HUES48 (cell line): ENCODE results near the gene GRIK4.

Source experiments
- H3K27ac ChIP-seq: one replicate; pipeline ENCODE4 v1.7.0; 2013; ENCODE audit warnings: low read depth, low read length, inconsistent platforms
- H3K27me3 ChIP-seq: 2 replicates; pipeline ENCODE4 v1.6.1; 2013; ENCODE audit warnings: mild to moderate bottlenecking, low read length; ENCODE audit not compliant: control insufficient read depth, insufficient read depth
- H3K36me3 ChIP-seq: 2 replicates; pipeline ENCODE4 v1.6.1; 2013; ENCODE audit warnings: low read length; ENCODE audit not compliant: control insufficient read depth, insufficient read depth
- H3K4me1 ChIP-seq: 2 replicates; pipeline ENCODE4 v1.6.1; 2013; ENCODE audit warnings: mild to moderate bottlenecking, low read length; ENCODE audit not compliant: control insufficient read depth, insufficient read depth
- H3K4me3 ChIP-seq: 2 replicates; pipeline ENCODE4 v1.5.1; 2013; ENCODE audit warnings: mild to moderate bottlenecking, low read depth, low read length
- H3K9ac ChIP-seq: 2 replicates; pipeline ENCODE4 v1.6.1; 2013; ENCODE audit warnings: mild to moderate bottlenecking, low read depth, low read length, moderate library complexity
- H3K9me3 ChIP-seq: 2 replicates; pipeline ENCODE4 v1.6.1; 2013; ENCODE audit warnings: low read length; ENCODE audit not compliant: control insufficient read depth, insufficient read depth

GRIK4 gene

DNA sequence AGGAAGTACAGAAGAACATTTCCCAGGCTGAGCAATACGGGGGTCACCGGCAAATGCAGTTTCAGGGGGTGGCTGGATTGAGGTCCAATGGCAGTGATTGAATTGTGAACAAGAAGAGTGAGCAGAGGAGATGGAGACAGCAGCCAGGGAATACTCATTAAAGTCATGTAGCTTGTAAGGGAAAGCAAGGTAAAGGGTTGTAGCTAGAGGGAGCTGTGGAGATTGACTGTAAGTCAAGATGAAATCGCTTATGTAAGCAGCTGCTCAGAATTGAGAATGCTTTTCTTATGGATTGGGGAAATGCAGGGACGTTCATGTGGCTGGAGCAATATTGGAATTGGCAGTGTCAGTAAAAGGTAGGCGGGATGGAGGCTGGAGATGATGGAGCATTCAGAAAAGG is 401.0 kb downstream of the GRIK4 start:
- no peak overlapping the region for H3K27ac ChIP-seq
- H3K36me3 ChIP-seq = no peaks in the 10 kb centered on the region
- H3K27me3 ChIP-seq = no peaks in the 10 kb centered on the region
- no peak overlapping the region for H3K9ac ChIP-seq
- H3K4me3 ChIP-seq = no peak overlapping the region
- H3K4me1 ChIP-seq = no peaks in the 10 kb centered on the region
- no peaks in the 10 kb centered on the region for H3K9me3 ChIP-seq

- Histone ChIP-seq H3K4me3 (no peak overlapping the region), H3K9ac (no peak overlapping the region), H3K27ac (no peak overlapping the region), H3K27me3 (no peaks in the 10 kb centered on the region), H3K9me3 (no peaks in the 10 kb centered on the region), H3K4me1 (no peaks in the 10 kb centered on the region), H3K36me3 (no peaks in the 10 kb centered on the region)
These were observed 401.4 kb downstream of the GRIK4 start for GRCh38 chr11:120912915-120913314.

DNA sequence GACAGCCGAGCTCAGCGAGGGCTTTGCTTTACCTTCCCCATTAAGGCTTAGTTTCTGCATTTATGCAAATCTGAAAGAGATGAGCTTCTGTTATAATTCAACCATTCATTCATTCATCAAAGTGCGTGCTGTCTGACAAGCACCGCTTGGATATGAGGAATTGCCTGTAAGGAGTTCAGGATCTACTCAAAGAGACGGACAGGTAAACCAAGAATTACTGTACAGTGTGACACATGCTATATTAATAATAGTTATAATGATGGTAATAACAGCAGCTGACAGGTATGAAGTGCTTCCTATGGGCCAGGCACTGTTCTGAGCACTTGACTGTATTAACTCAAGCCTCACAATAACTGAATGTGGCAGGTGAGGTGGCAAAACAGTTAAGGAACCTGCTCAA is 402.5 kb downstream of the GRIK4 start:
- Histone ChIP-seq H3K27ac (no peak overlapping the region), H3K27me3 (no peaks in the 10 kb centered on the region), H3K9me3 (no peaks in the 10 kb centered on the region), H3K36me3 (no peaks in the 10 kb centered on the region), H3K9ac (no peak overlapping the region), H3K4me1 (no peaks in the 10 kb centered on the region), H3K4me3 (no peak overlapping the region)

GRCh38 chr11:120914601-120915000 is 403.1 kb downstream of the GRIK4 start:
- Histone ChIP-seq H3K9me3 (no peaks in the 10 kb centered on the region), H3K4me3 (no peak overlapping the region), H3K4me1 (no peaks in the 10 kb centered on the region), H3K27me3 (no peaks in the 10 kb centered on the region), H3K27ac (no peak overlapping the region), H3K36me3 (no peaks in the 10 kb centered on the region), H3K9ac (no peak overlapping the region)

GRCh38 chr11:120917559-120918239 is 406.2 kb downstream of the GRIK4 start:
- Histone ChIP-seq H3K9ac (no peak overlapping the region), H3K4me1 (no peaks in the 10 kb centered on the region), H3K4me3 (no peak overlapping the region), H3K27me3 (no peaks in the 10 kb centered on the region), H3K27ac (no peak overlapping the region), H3K9me3 (no peaks in the 10 kb centered on the region), H3K36me3 (no peaks in the 10 kb centered on the region)

GRCh38 chr11:120918257-120918656 is 406.7 kb downstream of the GRIK4 start:
- no peaks in the 10 kb centered on the region for H3K4me1 ChIP-seq
- H3K36me3 ChIP-seq = no peaks in the 10 kb centered on the region
- H3K9me3 ChIP-seq = no peaks in the 10 kb centered on the region
- no peak overlapping the region for H3K27ac ChIP-seq
- H3K4me3 ChIP-seq = no peak overlapping the region
- H3K27me3 ChIP-seq = no peaks in the 10 kb centered on the region
- no peak overlapping the region for H3K9ac ChIP-seq

- no peaks in the 10 kb centered on the region for H3K9me3 ChIP-seq
- no peak overlapping the region for H3K4me3 ChIP-seq
- H3K9ac ChIP-seq = no peak overlapping the region
- no peaks in the 10 kb centered on the region for H3K36me3 ChIP-seq
- H3K27me3 ChIP-seq = no peaks in the 10 kb centered on the region
- no peaks in the 10 kb centered on the region for H3K4me1 ChIP-seq
- no peak overlapping the region for H3K27ac ChIP-seq
These were observed 407.5 kb downstream of the GRIK4 start for GRCh38 chr11:120919045-120919444.

- H3K27ac ChIP-seq = no peak overlapping the region
- H3K4me3 ChIP-seq = no peak overlapping the region
- no peak overlapping the region for H3K9ac ChIP-seq
These were observed 408.0 kb downstream of the GRIK4 start for GRCh38 chr11:120919566-120919965.

DNA sequence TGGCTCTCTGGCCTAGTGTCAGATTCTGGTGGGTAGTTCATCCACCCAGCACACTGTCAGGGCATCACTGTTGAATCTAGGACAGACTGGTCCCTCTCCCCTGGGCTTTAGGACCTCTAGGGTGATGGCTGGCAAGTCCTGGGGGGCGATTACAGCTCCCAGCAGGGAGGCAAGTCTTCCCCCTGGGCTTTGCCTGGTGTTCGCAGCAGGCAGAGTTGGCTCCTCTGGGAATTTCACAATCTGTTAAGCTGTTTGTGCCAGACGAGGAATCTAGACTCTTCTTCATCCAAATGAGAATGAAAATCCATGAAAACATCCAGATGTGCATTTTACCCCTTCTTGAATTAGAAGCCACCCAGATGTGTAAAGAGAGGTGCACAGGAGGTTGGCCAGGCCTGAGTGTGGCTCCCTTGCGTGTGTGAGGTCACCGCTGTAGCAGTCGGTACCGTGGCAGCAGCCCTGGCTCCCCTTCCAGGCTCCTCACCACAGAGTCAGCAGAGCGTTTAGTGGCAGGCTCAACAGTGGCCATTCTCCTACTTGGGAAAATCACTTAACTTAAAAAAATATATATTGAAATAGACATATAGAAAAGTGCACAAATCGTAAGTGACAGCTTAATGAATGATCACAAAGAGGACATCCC is 412.4 kb downstream of the GRIK4 start:
- H3K27me3 ChIP-seq = no peaks in the 10 kb centered on the region
- H3K9me3 ChIP-seq = no peaks in the 10 kb centered on the region
- no peak overlapping the region for H3K9ac ChIP-seq
- H3K4me3 ChIP-seq = no peak overlapping the region
- no peaks in the 10 kb centered on the region for H3K36me3 ChIP-seq
- H3K4me1 ChIP-seq = no peaks in the 10 kb centered on the region
- no peak overlapping the region for H3K27ac ChIP-seq

More at GRCh38 chr11:120919566-120919965, 408.0 kb downstream of the GRIK4 start:
- no peaks in the 10 kb centered on the region for H3K27me3 ChIP-seq
- H3K9me3 ChIP-seq = no peaks in the 10 kb centered on the region
- no peaks in the 10 kb centered on the region for H3K36me3 ChIP-seq
- H3K4me1 ChIP-seq = no peaks in the 10 kb centered on the region

GRCh38 chr11:120925944-120926343 is 414.4 kb downstream of the GRIK4 start:
- no peak overlapping the region for H3K4me3 ChIP-seq
- no peaks in the 10 kb centered on the region for H3K4me1 ChIP-seq
- H3K27ac ChIP-seq = no peak overlapping the region
- H3K9me3 ChIP-seq = no peaks in the 10 kb centered on the region
- H3K9ac ChIP-seq = no peak overlapping the region
- no peaks in the 10 kb centered on the region for H3K36me3 ChIP-seq
- no peaks in the 10 kb centered on the region for H3K27me3 ChIP-seq

GRCh38 chr11:120928627-120929026 is 417.1 kb downstream of the GRIK4 start:
- Histone ChIP-seq H3K9me3 (no peaks in the 10 kb centered on the region), H3K9ac (no peak overlapping the region), H3K27me3 (no peaks in the 10 kb centered on the region), H3K4me1 (no peaks in the 10 kb centered on the region), H3K27ac (no peak overlapping the region), H3K4me3 (no peak overlapping the region), H3K36me3 (no peaks in the 10 kb centered on the region)
